Stomach (tissue), 9 donors: ENCODE data around the gene CHD6. TPM values are rescaled to one million over a fixed set of nuclear protein-coding genes. Genes with fewer than 3 reads are reported as not detected.

Experiments used
- DNase-seq, 2 donors: peaks; one replicate each; pipeline versions ENCODE4 v3.0.0 to v3.0.0-alpha.2; 2013 to 2019
- H3K27ac ChIP-seq, 5 donors: fragments of 200-600 bp in 4 of 5; sonication (generic) in 4 of 5; one replicate each; pipeline ENCODE4 v1.5.1; 2013 to 2019; ENCODE audit warnings: mild to moderate bottlenecking in 1 of 5, moderate library complexity in 1 of 5
- H3K27me3 ChIP-seq, 3 donors: fragments of 200-600 bp; sonication (generic); one replicate each; pipeline ENCODE4 v1.5.1; 2017 to 2019; ENCODE audit warnings: mixed run types in 1 of 3
- H3K36me3 ChIP-seq, 4 donors: fragments of 200-600 bp; sonication (generic); 1 replicate in 3 of 4; 2 replicates in 1 of 4; pipeline ENCODE4 v1.5.1; 2016 to 2019
- H3K4me1 ChIP-seq, 4 donors: fragments of 200-600 bp; sonication (generic); one replicate each; pipeline ENCODE4 v1.5.1; 2016 to 2019
- H3K4me3 ChIP-seq, 4 donors: fragments of 200-600 bp; sonication (generic) in 3 of 4; one replicate each; pipeline ENCODE4 v1.5.1; 2016 to 2019; ENCODE audit warnings: mild to moderate bottlenecking in 1 of 4
- H3K9me3 ChIP-seq, 4 donors: fragments of 200-600 bp; sonication (generic); one replicate each; pipeline ENCODE4 v1.5.1; 2016 to 2019
- EP300 ChIP-seq: sonication (generic); formaldehyde crosslinking; IDR thresholded peaks from one replicate; pipeline ENCODE4 v1.6.1; 2017; ENCODE audit warnings: antibody characterized with exemption
- POLR2A ChIP-seq, 4 donors: fragments of 450-650 bp; IDR thresholded peaks; one replicate each; pipeline ENCODE4 v1.6.1; 2016; ENCODE audit warnings: antibody characterized with exemption in 4 of 4, control low read depth in 2 of 4, mild to moderate bottlenecking in 1 of 4, moderate library complexity in 1 of 4
- POLR2AphosphoS5 ChIP-seq, 3 donors: sonication (generic); formaldehyde crosslinking; IDR thresholded peaks; one replicate each; pipeline ENCODE4 v1.6.1; 2016; ENCODE audit warnings: antibody characterized with exemption in 3 of 3
- WGBS, 5 donors: extraction: QIAGEN DNeasy Blood & Tissue Kit in 3 of 5; methylation state at CpG; one replicate each; pipeline versions ENCODE4 v1.1.5 to v1.1.7; 2013 to 2018; 5-methylcytosine and 5-hydroxymethylcytosine counted together
- intact Hi-C: fragments of 100-400 bp; cut with DNase I; formaldehyde crosslinking; loops from one replicate; pipeline ENCODE4 v1.15.1; 2023; ENCODE audit warnings: low total_unique reads
- polyA plus RNA-seq, 3 donors: library from polyadenylated mRNA; stranded (reverse); fragments of 200-250 nt; gene quantifications; one replicate each; pipeline ENCODE4 v1.2.3, GENCODE V29; 2013
- total RNA-seq, 5 donors: library from RNA; depleted of rRNA; stranded (reverse); fragments of >200 nt; gene quantifications; one replicate each; pipeline versions ENCODE4 v1.1.0 to v1.2.3, GENCODE V29; 2014 to 2016
- TF ChIP-seq, protein P1 (sequence below), 7 experiments: fragments of 450-650 bp in 4 of 7; fragments of 200-600 bp in 3 of 7; sonication (generic) in 3 of 7; IDR thresholded peaks; one replicate each; pipeline ENCODE4 v1.5.1; 2016 to 2019; ENCODE audit warnings: antibody characterized with exemption in 7 of 7, control low read depth in 2 of 7, mild to moderate bottlenecking in 1 of 7
- donor health status: healthy with polysubstance abuse.
- donor health status: Bipolar disorder and iron deficiency.
- donor health status: healthy.

CHD6 gene
- total and polyA plus RNA-seq, 8 donors: 4.4 to 84.6 (median 47.5) TPM

DNA sequence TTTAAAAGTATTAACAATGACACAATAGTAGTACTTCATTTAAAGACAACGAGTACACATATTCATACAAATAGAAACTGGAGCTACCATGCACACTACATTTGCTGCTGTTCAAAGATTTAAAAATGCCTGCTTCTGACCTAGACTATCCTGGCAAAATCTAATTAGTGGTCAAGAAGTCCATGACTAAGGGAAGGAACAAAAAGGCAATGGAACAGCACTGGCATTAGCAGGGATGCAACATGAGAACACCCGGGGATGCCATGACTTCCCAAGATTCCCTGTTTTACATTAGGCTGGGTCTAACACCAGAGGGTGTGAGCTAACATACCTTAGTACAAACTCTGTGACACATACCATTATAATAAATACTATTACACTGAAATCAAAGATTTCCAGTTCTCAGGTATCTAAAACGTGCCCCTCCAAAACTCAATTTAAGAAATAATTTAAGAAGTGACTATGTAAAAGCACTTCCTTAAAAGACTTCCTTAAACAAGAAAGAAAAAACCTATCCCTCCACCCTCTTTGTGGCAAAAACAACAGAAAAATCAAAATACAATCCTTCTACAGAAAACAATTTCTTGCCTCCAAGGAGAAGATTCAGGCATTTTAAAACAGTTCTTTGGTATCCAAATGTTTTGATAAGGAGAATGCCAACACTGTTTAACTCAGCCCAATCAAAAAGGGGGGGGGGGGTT lies 25.5 kb downstream of the CHD6 start:
- no peak overlapping the region for H3K27ac ChIP-seq
- H3K27me3 ChIP-seq: no peaks in the 10 kb centered on the region
- no peak overlapping the region for H3K4me3 ChIP-seq
- peaks cover 13 to 37% (median 24%) of the 10 kb centered on the region in 4 donors for H3K9me3 ChIP-seq
- H3K4me1 ChIP-seq: peaks cover 0 to 14% (median 7%) of the 10 kb centered on the region in 4 donors
- 67 to 85% (median 82%) methylated on average over 3 of the region's 3 CpGs for WGBS, 5 donors
- TF ChIP-seq POLR2AphosphoS5 (IDR thresholded peaks at IDR 0.05): no peak
- TF ChIP-seq EP300: no peak
- TF ChIP-seq, protein P1, sequence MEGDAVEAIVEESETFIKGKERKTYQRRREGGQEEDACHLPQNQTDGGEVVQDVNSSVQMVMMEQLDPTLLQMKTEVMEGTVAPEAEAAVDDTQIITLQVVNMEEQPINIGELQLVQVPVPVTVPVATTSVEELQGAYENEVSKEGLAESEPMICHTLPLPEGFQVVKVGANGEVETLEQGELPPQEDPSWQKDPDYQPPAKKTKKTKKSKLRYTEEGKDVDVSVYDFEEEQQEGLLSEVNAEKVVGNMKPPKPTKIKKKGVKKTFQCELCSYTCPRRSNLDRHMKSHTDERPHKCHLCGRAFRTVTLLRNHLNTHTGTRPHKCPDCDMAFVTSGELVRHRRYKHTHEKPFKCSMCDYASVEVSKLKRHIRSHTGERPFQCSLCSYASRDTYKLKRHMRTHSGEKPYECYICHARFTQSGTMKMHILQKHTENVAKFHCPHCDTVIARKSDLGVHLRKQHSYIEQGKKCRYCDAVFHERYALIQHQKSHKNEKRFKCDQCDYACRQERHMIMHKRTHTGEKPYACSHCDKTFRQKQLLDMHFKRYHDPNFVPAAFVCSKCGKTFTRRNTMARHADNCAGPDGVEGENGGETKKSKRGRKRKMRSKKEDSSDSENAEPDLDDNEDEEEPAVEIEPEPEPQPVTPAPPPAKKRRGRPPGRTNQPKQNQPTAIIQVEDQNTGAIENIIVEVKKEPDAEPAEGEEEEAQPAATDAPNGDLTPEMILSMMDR (IDR thresholded peaks at IDR 0.05): no peak
- no peak for TF ChIP-seq POLR2A (IDR thresholded peaks at IDR 0.05)
- peaks cover 0 to 13% (median 3%) of the 10 kb centered on the region in 4 donors for H3K36me3 ChIP-seq
- DNase-seq: no peak
- intact Hi-C loops: no loop called here

DNA sequence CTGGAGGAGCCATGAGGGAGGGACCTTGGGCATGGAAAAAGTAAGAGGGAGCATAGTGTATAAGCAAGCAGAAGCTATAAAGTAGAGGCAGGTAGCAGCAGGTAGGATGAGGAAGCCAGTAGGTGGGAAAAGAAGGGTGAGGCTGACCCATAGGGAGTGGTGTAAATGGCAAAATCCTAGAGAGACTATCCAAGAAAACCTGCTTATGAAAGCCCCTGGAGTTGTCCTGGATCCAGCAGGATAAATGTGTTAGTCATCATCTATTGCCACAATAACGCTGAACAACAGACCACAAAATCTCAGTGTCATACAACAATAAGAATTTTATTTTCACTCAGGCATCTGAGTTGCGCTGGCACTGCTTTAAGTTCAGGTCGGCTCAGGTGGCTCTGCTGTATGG lies 30.2 kb downstream of the CHD6 start:
- H3K4me1 ChIP-seq: peaks cover 0 to 8% (median 4%) of the 10 kb centered on the region in 4 donors
- no peaks in the 10 kb centered on the region for H3K27me3 ChIP-seq
- 85 to 98% (median 94%) methylated on average over 3 of the region's 3 CpGs for WGBS, 5 donors
- no peak overlapping the region for H3K27ac ChIP-seq
- peaks cover 0 to 11% (median 7%) of the 10 kb centered on the region in 4 donors for H3K36me3 ChIP-seq
- no peak overlapping the region for H3K4me3 ChIP-seq
- peaks cover 0 to 21% (median 10%) of the 10 kb centered on the region in 4 donors for H3K9me3 ChIP-seq
- intact Hi-C loops: no loop called here
- no peak for TF ChIP-seq EP300
- no peak for TF ChIP-seq POLR2A (IDR thresholded peaks at IDR 0.05)
- TF ChIP-seq, protein P1 (IDR thresholded peaks at IDR 0.05): no peak
- no peak for TF ChIP-seq POLR2AphosphoS5 (IDR thresholded peaks at IDR 0.05)
- DNase-seq: no peak

DNA sequence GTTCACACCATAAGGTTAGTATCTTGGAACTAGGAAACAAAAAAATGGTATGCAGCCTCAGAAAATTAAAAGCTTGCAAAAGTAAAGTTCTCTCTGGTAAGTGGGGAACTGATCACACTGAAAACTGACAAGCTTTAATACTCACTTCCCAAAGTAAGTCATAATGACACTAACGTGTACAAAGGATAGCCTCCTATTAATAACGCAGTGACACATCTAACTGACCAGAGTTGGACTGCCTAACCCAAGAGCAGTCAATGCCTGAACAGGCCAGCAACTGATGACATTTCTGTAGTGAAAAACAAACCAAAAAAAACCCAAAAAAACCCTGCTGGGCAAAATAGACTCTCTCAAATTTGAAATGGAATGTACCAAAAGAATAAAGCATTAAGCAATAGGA lies 30.7 kb downstream of the CHD6 start:
- WGBS, 5 donors: 68 to 98% (median 92%) methylated on average over 2 of the region's 2 CpGs
- intact Hi-C loops: no loop called here
- Histone ChIP-seq H3K36me3 (peaks cover 0 to 11% (median 7%) of the 10 kb centered on the region in 4 donors), H3K4me1 (peaks cover 0 to 3% (median 1%) of the 10 kb centered on the region in 4 donors), H3K9me3 (peaks cover 0 to 21% (median 10%) of the 10 kb centered on the region in 4 donors), H3K27ac (no peak overlapping the region), H3K4me3 (no peak overlapping the region), H3K27me3 (no peaks in the 10 kb centered on the region)
- TF ChIP-seq, protein P1 (IDR thresholded peaks at IDR 0.05): no peak
- no peak for TF ChIP-seq POLR2A (IDR thresholded peaks at IDR 0.05)
- TF ChIP-seq POLR2AphosphoS5 (IDR thresholded peaks at IDR 0.05): no peak
- TF ChIP-seq EP300: no peak
- no peak for DNase-seq

DNA sequence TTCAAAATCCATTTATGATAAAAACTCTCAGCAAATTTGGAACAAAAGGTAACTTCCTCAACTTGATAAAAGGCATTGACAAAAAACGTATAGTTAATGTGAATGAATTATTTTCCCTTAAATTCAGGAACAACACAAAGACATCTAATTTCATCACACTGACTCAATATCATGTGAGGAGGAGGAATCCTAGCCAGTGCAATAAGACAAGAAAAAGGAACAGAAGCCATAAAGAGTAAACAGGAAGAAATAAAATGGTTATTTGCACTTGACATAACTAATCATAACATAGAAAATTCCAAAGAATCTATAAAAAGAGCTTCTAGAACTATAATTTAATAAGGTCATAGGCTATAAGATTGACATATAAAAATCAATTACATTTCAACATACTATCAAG lies 31.4 kb downstream of the CHD6 start:
- no peaks in the 10 kb centered on the region for H3K27me3 ChIP-seq
- no peaks in the 10 kb centered on the region for H3K4me1 ChIP-seq
- no peak overlapping the region for H3K27ac ChIP-seq
- no peak for TF ChIP-seq EP300
- TF ChIP-seq, protein P1 (IDR thresholded peaks at IDR 0.05): no peak
- no peak for TF ChIP-seq POLR2A (IDR thresholded peaks at IDR 0.05)
- TF ChIP-seq POLR2AphosphoS5 (IDR thresholded peaks at IDR 0.05): no peak
- H3K9me3 ChIP-seq: peaks cover 0 to 21% (median 10%) of the 10 kb centered on the region in 4 donors
- H3K36me3 ChIP-seq: peaks cover 0 to 11% (median 7%) of the 10 kb centered on the region in 4 donors
- 75 to 90% (median 84%) methylated on average over 1 of the region's 1 CpG for WGBS, 5 donors
- DNase-seq: no peak
- no peak overlapping the region for H3K4me3 ChIP-seq
- intact Hi-C loops: no loop called here
